Tibial nerve (tissue), 3 donors: ENCODE data around the gene ERVH48-1.

Experiments
- POLR2A ChIP-seq, 2 donors: fragments of 450-650 bp; IDR thresholded peaks; one replicate each; pipeline ENCODE4 v1.6.1; 2017; ENCODE audit warnings: antibody characterized with exemption in 2 of 2, mild to moderate bottlenecking in 2 of 2, moderate library complexity in 2 of 2
- TF ChIP-seq, protein P1 (sequence below), 5 experiments: fragments of 200-600 bp in 3 of 5; fragments of 450-650 bp in 2 of 5; sonication (generic) in 3 of 5; IDR thresholded peaks; one replicate each; pipeline ENCODE4 v1.5.1; 2016 to 2019; ENCODE audit warnings: antibody characterized with exemption in 5 of 5, mild to moderate bottlenecking in 3 of 5, moderate library complexity in 2 of 5

GRCh38 chr21:42942244-42942643, 16.8 kb upstream of the ERVH48-1 start:
- TF ChIP-seq, protein P1, sequence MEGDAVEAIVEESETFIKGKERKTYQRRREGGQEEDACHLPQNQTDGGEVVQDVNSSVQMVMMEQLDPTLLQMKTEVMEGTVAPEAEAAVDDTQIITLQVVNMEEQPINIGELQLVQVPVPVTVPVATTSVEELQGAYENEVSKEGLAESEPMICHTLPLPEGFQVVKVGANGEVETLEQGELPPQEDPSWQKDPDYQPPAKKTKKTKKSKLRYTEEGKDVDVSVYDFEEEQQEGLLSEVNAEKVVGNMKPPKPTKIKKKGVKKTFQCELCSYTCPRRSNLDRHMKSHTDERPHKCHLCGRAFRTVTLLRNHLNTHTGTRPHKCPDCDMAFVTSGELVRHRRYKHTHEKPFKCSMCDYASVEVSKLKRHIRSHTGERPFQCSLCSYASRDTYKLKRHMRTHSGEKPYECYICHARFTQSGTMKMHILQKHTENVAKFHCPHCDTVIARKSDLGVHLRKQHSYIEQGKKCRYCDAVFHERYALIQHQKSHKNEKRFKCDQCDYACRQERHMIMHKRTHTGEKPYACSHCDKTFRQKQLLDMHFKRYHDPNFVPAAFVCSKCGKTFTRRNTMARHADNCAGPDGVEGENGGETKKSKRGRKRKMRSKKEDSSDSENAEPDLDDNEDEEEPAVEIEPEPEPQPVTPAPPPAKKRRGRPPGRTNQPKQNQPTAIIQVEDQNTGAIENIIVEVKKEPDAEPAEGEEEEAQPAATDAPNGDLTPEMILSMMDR (IDR thresholded peaks at IDR 0.05), result no peak
- TF ChIP-seq POLR2A (IDR thresholded peaks at IDR 0.05), result no peak
